ENCODE results near the gene TMEM204.

- no peak for TF ChIP-seq CTCF (IDR thresholded peaks at IDR 0.05)
- TF ChIP-seq POLR2A (IDR thresholded peaks at IDR 0.05) = no peak
Observed at GRCh38 chr16:1497014-1497598, 36.4 kb upstream of the TMEM204 start.

All from thyroid gland (tissue), 4 donors.